H1 (cell line): ENCODE results near the gene ZBTB16.

Source experiments
- ZNF274 ChIP-seq: IDR thresholded peaks from 2 replicates; pipeline ENCODE4 v1.7.0; 2012; ENCODE audit warnings: low read length, borderline replicate concordance; ENCODE audit errors: extremely low read depth
- TF ChIP-seq, protein P1 (sequence below), 3 experiments: IDR thresholded peaks; 1 replicate in 2 of 3; 2 replicates in 1 of 3; pipeline versions ENCODE4 v1.5.1 to v1.6.1; 2011; ENCODE audit warnings: low read length in 3 of 3, mild to moderate bottlenecking in 3 of 3, inconsistent platforms in 2 of 3, low read depth in 1 of 3, moderate library complexity in 1 of 3; ENCODE audit not compliant: insufficient read depth in 1 of 3; ENCODE audit errors: control extremely low read depth in 1 of 3

DNA sequence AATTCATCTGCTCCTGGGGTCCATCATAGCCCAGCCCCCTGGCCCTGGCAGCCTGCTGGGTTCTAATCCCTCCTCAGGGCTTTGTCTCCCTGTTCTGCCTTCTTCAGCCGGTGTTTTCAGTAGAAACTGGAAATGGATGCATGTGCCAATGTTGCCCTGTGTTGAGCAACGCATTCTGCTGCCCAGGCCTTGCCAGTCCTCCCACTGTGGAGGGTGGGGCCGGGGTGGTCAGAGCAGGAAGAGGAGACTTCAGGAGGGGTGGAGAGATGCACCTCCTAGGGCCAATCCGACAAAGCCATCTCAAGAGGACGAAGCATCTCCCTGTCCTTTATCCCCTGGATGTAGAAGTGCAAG, 27.6 kb upstream of the ZBTB16 start:
- no peak for TF ChIP-seq ZNF274
- TF ChIP-seq, protein P1, sequence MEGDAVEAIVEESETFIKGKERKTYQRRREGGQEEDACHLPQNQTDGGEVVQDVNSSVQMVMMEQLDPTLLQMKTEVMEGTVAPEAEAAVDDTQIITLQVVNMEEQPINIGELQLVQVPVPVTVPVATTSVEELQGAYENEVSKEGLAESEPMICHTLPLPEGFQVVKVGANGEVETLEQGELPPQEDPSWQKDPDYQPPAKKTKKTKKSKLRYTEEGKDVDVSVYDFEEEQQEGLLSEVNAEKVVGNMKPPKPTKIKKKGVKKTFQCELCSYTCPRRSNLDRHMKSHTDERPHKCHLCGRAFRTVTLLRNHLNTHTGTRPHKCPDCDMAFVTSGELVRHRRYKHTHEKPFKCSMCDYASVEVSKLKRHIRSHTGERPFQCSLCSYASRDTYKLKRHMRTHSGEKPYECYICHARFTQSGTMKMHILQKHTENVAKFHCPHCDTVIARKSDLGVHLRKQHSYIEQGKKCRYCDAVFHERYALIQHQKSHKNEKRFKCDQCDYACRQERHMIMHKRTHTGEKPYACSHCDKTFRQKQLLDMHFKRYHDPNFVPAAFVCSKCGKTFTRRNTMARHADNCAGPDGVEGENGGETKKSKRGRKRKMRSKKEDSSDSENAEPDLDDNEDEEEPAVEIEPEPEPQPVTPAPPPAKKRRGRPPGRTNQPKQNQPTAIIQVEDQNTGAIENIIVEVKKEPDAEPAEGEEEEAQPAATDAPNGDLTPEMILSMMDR (IDR thresholded peaks at IDR 0.05; ENCODE audit: control extremely low read depth in 1 of 3, insufficient read depth in 1 of 3, low read depth in 1 of 3, low read length in 3 of 3): no peak
